H1 (cell line): Measurements from ENCODE around the gene FAM98C. TPM values are rescaled to one million over a fixed set of nuclear protein-coding genes. Genes with fewer than 3 reads are reported as not detected.

Experiments
- CTCF ChIA-PET: fragments of 300-600 bp; sonication (Branson Sonifier 250); formaldehyde crosslinking; loops from one replicate; lab custom pipeline; 2021; ENCODE audit not compliant: partially characterized antibody; lab: Charles Lee
- POLR2A ChIA-PET: fragments of 300-600 bp; sonication (Branson Sonifier 250); formaldehyde crosslinking; loops from one replicate; lab custom pipeline; 2021; ENCODE audit warnings: inconsistent platforms; ENCODE audit not compliant: partially characterized antibody; lab: Charles Lee
- DNase-seq, 2 experiments: peaks; one replicate each; pipeline versions ENCODE4 v3.0.0 to v3.0.0-alpha.2; 2010 to 2022; ENCODE audit warnings: low spot score in 2 of 2, low read depth in 1 of 2, mixed read lengths in 1 of 2
- FAIRE-seq: peaks from 2 replicates; lab custom pipeline; 2011; peaks lifted over from hg19 to GRCh38; lab: Jason Lieb, UNC
- H2AFZ ChIP-seq: 2 replicates; pipeline ENCODE4 v1.8.1; 2012; ENCODE audit warnings: low read length, inconsistent platforms
- H2AK5ac ChIP-seq: 2 replicates; pipeline ENCODE4 v1.6.1; 2013; ENCODE audit warnings: low read depth, low read length
- H2BK120ac ChIP-seq: replicated peaks from 2 replicates; pipeline ENCODE3; 2013; ENCODE audit warnings: low read depth, low read length, inconsistent platforms
- H2BK12ac ChIP-seq: 2 replicates; pipeline ENCODE4 v1.6.1; 2013; ENCODE audit warnings: low read depth, low read length
- H2BK15ac ChIP-seq: 2 replicates; pipeline ENCODE4 v1.6.1; 2013; ENCODE audit warnings: low read length
- H2BK20ac ChIP-seq: 2 replicates; pipeline ENCODE4 v1.6.1; 2013; ENCODE audit warnings: low read length
- H2BK5ac ChIP-seq: 2 replicates; pipeline ENCODE4 v1.6.1; 2013; ENCODE audit warnings: low read depth, low read length
- H3K14ac ChIP-seq: 2 replicates; pipeline ENCODE4 v1.6.1; 2013; ENCODE audit warnings: inconsistent platforms; ENCODE audit not compliant: insufficient read length
- H3K18ac ChIP-seq: 2 replicates; pipeline ENCODE4 v1.6.1; 2013; ENCODE audit warnings: low read length; ENCODE audit errors: extremely low read depth
- H3K23ac ChIP-seq: 2 replicates; pipeline ENCODE4 v1.6.1; 2013; ENCODE audit warnings: inconsistent platforms; ENCODE audit not compliant: insufficient read length
- H3K23me2 ChIP-seq: 2 replicates; pipeline ENCODE4 v1.6.1; 2013; ENCODE audit warnings: low read depth, low read length
- H3K27ac ChIP-seq: 2 replicates; pipeline ENCODE4 v1.6.1; 2011; ENCODE audit warnings: low read depth, low read length, inconsistent platforms
- H3K27me3 ChIP-seq, 4 experiments: replicated peaks in 1 of 4; 1 replicate in 1 of 4; 2 replicates in 3 of 4; pipeline versions ENCODE4 v1.6.1 to v1.8.1; 2011 to 2013; ENCODE audit warnings: low read length in 3 of 4, mild to moderate bottlenecking in 3 of 4, inconsistent platforms in 2 of 4, mixed read lengths in 2 of 4, moderate library complexity in 1 of 4; ENCODE audit not compliant: control insufficient read depth in 3 of 4, insufficient read depth in 3 of 4; ENCODE audit errors: extremely low read depth in 1 of 4
- H3K36me3 ChIP-seq, 4 experiments: 2 replicates each; pipeline versions ENCODE4 v1.6.1 to v1.8.1; 2011 to 2013; ENCODE audit warnings: mild to moderate bottlenecking in 4 of 4, low read length in 3 of 4, moderate library complexity in 2 of 4, control low read depth in 1 of 4, inconsistent platforms in 1 of 4; ENCODE audit not compliant: insufficient read depth in 4 of 4, control insufficient read depth in 2 of 4
- H3K4ac ChIP-seq: replicated peaks from 2 replicates; pipeline ENCODE3; 2013; ENCODE audit warnings: low read length, low read depth, mixed read lengths, inconsistent platforms; ENCODE audit not compliant: insufficient read length
- H3K4me1 ChIP-seq, 4 experiments: replicated peaks in 1 of 4; 1 replicate in 1 of 4; 2 replicates in 3 of 4; pipeline versions ENCODE4 v1.6.1 to v1.8.1; 2011 to 2013; ENCODE audit warnings: low read length in 3 of 4, inconsistent platforms in 2 of 4, mixed read lengths in 1 of 4; ENCODE audit not compliant: insufficient read depth in 4 of 4, control insufficient read depth in 3 of 4
- H3K4me2 ChIP-seq, 2 experiments: 2 replicates each; pipeline versions ENCODE4 v1.6.1 to v1.8.1; 2011 to 2013; ENCODE audit warnings: low read depth in 2 of 2, low read length in 2 of 2, control low read depth in 1 of 2, inconsistent platforms in 1 of 2, mild to moderate bottlenecking in 1 of 2; ENCODE audit not compliant: insufficient read depth in 1 of 2
- H3K4me3 ChIP-seq, 4 experiments: fragments of 200-600, 300-600 bp in 1 of 4; sonication (generic), shearing (Covaris generic), sonication (Bioruptor Twin) in 1 of 4; 2 replicates each; pipeline versions ENCODE4 v1.5.1 to v1.8.1; 2011 to 2016; ENCODE audit warnings: low read length in 4 of 4, low read depth in 3 of 4, control low read depth in 2 of 4, inconsistent platforms in 2 of 4, mild to moderate bottlenecking in 2 of 4, mixed read lengths in 1 of 4, moderate library complexity in 1 of 4; ENCODE audit not compliant: insufficient read depth in 2 of 4; ENCODE audit errors: extremely low read depth in 1 of 4
- H3K56ac ChIP-seq: replicated peaks from 2 replicates; pipeline ENCODE3; 2013; ENCODE audit warnings: low read depth, mild to moderate bottlenecking, mixed read lengths, low read length, inconsistent platforms; ENCODE audit not compliant: insufficient read length
- H3K79me1 ChIP-seq: 2 replicates; pipeline ENCODE4 v1.6.1; 2013; ENCODE audit warnings: low read depth, low read length, control low read depth
- H3K79me2 ChIP-seq, 2 experiments: 2 replicates each; pipeline versions ENCODE4 v1.6.1 to v1.8.1; 2012 to 2013; ENCODE audit warnings: low read length in 2 of 2, mild to moderate bottlenecking in 2 of 2, inconsistent platforms in 1 of 2; ENCODE audit not compliant: insufficient read depth in 2 of 2, control insufficient read depth in 1 of 2
- H3K9ac ChIP-seq, 4 experiments: replicated peaks in 1 of 4; 1 replicate in 1 of 4; 2 replicates in 3 of 4; pipeline versions ENCODE4 v1.6.1 to v1.8.1; 2011 to 2013; ENCODE audit warnings: low read depth in 3 of 4, low read length in 3 of 4, control low read depth in 2 of 4, mild to moderate bottlenecking in 2 of 4, moderate library complexity in 2 of 4, inconsistent platforms in 1 of 4; ENCODE audit errors: extremely low read depth in 1 of 4
- H3K9me3 ChIP-seq, 2 experiments: 2 replicates each; pipeline versions ENCODE4 v1.6.1 to v1.8.1; 2012 to 2013; ENCODE audit warnings: mild to moderate bottlenecking in 2 of 2, moderate library complexity in 2 of 2, control low read depth in 1 of 2, inconsistent platforms in 1 of 2, low read depth in 1 of 2, low read length in 1 of 2, mixed read lengths in 1 of 2; ENCODE audit not compliant: insufficient read depth in 2 of 2
- H4K20me1 ChIP-seq, 2 experiments: replicated peaks in 1 of 2; 2 replicates each; pipeline versions ENCODE3 to v1.8.1; 2011 to 2013; ENCODE audit warnings: inconsistent platforms in 2 of 2, low read length in 2 of 2, mild to moderate bottlenecking in 1 of 2; ENCODE audit not compliant: insufficient read depth in 2 of 2, control insufficient read depth in 1 of 2
- H4K5ac ChIP-seq: 2 replicates; pipeline ENCODE4 v1.6.1; 2013; ENCODE audit warnings: low read length, low read depth, mixed read lengths, inconsistent platforms; ENCODE audit not compliant: insufficient read length
- H4K8ac ChIP-seq: 2 replicates; pipeline ENCODE4 v1.8.0; 2013; ENCODE audit warnings: mild to moderate bottlenecking, moderate library complexity, low read length, inconsistent platforms; ENCODE audit not compliant: insufficient read depth; ENCODE audit errors: extremely low read depth
- H4K91ac ChIP-seq: replicated peaks from 2 replicates; pipeline ENCODE3; 2013; ENCODE audit warnings: low read length, mixed read lengths, inconsistent platforms; ENCODE audit not compliant: insufficient read length
- GABPA ChIP-seq: IDR thresholded peaks from 2 replicates; pipeline ENCODE4 v1.6.1; 2011; ENCODE audit warnings: mild to moderate bottlenecking, low read length, moderate library complexity, borderline replicate concordance; ENCODE audit not compliant: insufficient read depth
- POLR2AphosphoS5 ChIP-seq: IDR thresholded peaks from 2 replicates; pipeline ENCODE4 v1.6.1; 2011; ENCODE audit warnings: low read depth, low read length
- SUZ12 ChIP-seq: fragments of 200-600 bp; sonication (generic); IDR thresholded peaks from 2 replicates; pipeline ENCODE4 v1.6.1; 2012; ENCODE audit warnings: mild to moderate bottlenecking, inconsistent platforms, low read length, moderate library complexity, mixed read lengths
- WGBS, 2 experiments: shearing (Covaris generic) in 1 of 2; methylation state at CpG; one replicate each; pipeline versions ENCODE4 v1.1.6 to v1.1.7; 2013 to 2015; ENCODE audit warnings: low lambda C conversion rate in 2 of 2, mixed read lengths in 2 of 2, inconsistent platforms in 1 of 2, low coverage in 1 of 2, missing lambda C conversion rate in 1 of 2; ENCODE audit not compliant: insufficient replicate concordance in 2 of 2, insufficient coverage in 1 of 2, insufficient read length in 1 of 2; ENCODE audit errors: extremely low coverage in 1 of 2, missing lambda C conversion rate in 1 of 2; 5-methylcytosine and 5-hydroxymethylcytosine counted together
- polyA plus RNA-seq, 7 experiments: library from polyadenylated mRNA; depleted of rRNA in 3 of 7; stranded (reverse) in 5 of 7; unstranded in 2 of 7; fragments of >200 nt in 5 of 7; fragments of 200-250 nt in 2 of 7; gene quantifications; 1 replicate in 5 of 7; 2 replicates in 1 of 7; 4 replicates in 1 of 7; pipeline versions ENCODE4 v1.2.1 to v1.2.3, GENCODE V29; 2011 to 2013; ENCODE audit warnings: missing spikeins in 2 of 7, mixed read lengths in 2 of 7
- total RNA-seq: library from RNA; stranded (reverse); fragmentation: NEBNext Ultra II Directional; extraction: Animal tissue kit (Norgen Biotek cat#: 25700); gene quantifications from 2 replicates; pipeline ENCODE4 v1.2.1, GENCODE V29; 2021

Gene FAM98C
- total and polyA plus RNA-seq, 2 of the 8 experiments (the other 6 are each of a cell fraction or from before 2014, with no cell fraction given), result 6.1 to 9.4 TPM

GRCh38 chr19:38386971-38387549 lies 15.8 kb upstream of the FAM98C start:
- 0 out of 2 replicates have a peak overlapping the region, but pooled peaks have one; percentile 33 for H2BK12ac ChIP-seq
- H2BK15ac ChIP-seq, result peak overlapping the region; percentile 72; the same call in 1 of the 2 replicates
- no peak overlapping the region for H3K23ac ChIP-seq
- H2AFZ ChIP-seq, result no peak overlapping the region
- no peak overlapping the region for H2BK20ac ChIP-seq
- H3K79me2 ChIP-seq, result peaks cover 0 to 7% of the 10 kb centered on the region in 2 experiments; a peak in 2 of 4 replicates
- no peak overlapping the region for H4K8ac ChIP-seq
- H3K56ac ChIP-seq, result no peak overlapping the region
- no peak overlapping the region for H4K91ac ChIP-seq
- H4K5ac ChIP-seq, result peak overlapping the region; percentile 38
- no peak overlapping the region for H2BK120ac ChIP-seq
- H2AK5ac ChIP-seq, result no peak overlapping the region
- DNase-seq (no peak), FAIRE-seq (no peak)
- no peak overlapping the region for H3K4ac ChIP-seq
- no peaks in the 10 kb centered on the region for H3K9me3 ChIP-seq
- H3K18ac ChIP-seq, result no peak overlapping the region
- H3K36me3 ChIP-seq, result peaks cover 0 to 13% (median 7%) of the 10 kb centered on the region in 4 experiments; a peak in 5 of 8 replicates
- ChIA-PET POLR2A (interaction anchor here (1.0 to 4.3 kb wide), 8 partner anchors 12 to 134 kb away, joined by 3 to 38 read pairs (median 3); partner anchors contain the start of genes FAM98C and PSMD8), CTCF (interaction anchor here (0.7 to 1.1 kb wide), 5 partner anchors 26 to 154 kb away, joined by 3 read pairs; partner anchors contain the start of gene PPP1R14A)
- H3K4me2 ChIP-seq, result peak overlapping the region; percentile 82 to 92
- H3K4me3 ChIP-seq, result peak overlapping the region; percentile 44 to 95 (median 74)
- no peak overlapping the region for H3K14ac ChIP-seq
- 64% methylated on average over 30 of the region's 36 CpGs; no CpG with 5 or more reads in 1 of the 2 experiments for WGBS, 2 experiments
- H3K27me3 ChIP-seq, result no peaks in the 10 kb centered on the region
- H3K9ac ChIP-seq, result peak overlapping the region in 1 of 4 experiments; percentile 53; a peak in 2 of 7 replicates
- H3K23me2 ChIP-seq, result peaks cover 12% of the 10 kb centered on the region
- TF ChIP-seq POLR2AphosphoS5 (no peak), GABPA (peak; percentile 30; the same call in 1 of the 2 replicates), SUZ12 (no peak)
- peaks cover 7 to 23% (median 14%) of the 10 kb centered on the region in 4 experiments for H3K4me1 ChIP-seq
- peaks cover 0 to 13% of the 10 kb centered on the region in 2 experiments for H4K20me1 ChIP-seq
- no peak overlapping the region for H3K27ac ChIP-seq
- H3K79me1 ChIP-seq, result peaks cover 4% of the 10 kb centered on the region; the same call in 1 of the 2 replicates
- no peak overlapping the region for H2BK5ac ChIP-seq
